ENCODE data around the gene ISYNA1. TPM values are rescaled to one million over a fixed set of nuclear protein-coding genes. Genes with fewer than 3 reads are reported as not detected.

Gene ISYNA1
- polyA plus RNA-seq, 3 donors from 2014 or later = 29.7 to 32.2 (median 31.2) TPM

DNA sequence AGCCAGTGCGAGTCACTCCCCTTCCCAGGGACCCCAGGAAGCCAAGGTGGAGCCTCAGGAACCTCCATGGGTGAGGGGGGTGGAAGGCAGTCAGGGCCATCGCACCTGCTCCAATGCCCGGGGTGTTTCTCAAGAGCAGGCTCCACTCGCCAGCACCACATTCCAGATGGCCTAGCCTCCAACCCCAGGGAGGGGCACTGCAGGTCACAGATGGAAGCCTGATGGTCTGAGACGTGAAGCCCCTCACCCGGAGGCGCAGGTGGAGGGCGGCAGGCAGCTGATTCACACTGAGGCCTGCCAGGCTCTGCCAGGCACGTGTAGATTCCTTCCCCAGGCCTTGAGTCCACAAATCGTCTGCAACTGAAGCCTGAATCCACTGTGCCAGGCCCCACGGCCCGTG, 23.0 kb upstream of the ISYNA1 start:
- no peak overlapping the region for H3K4me3 Mint-ChIP-seq
- no peaks in the 10 kb centered on the region for H3K9me3 Mint-ChIP-seq
- peaks cover 1 to 5% (median 2%) of the 10 kb centered on the region in 3 donors for H3K27me3 Mint-ChIP-seq (ENCODE audit: low read depth in 3 of 3)
- DNase-seq = no peak
- peaks cover 6 to 17% of the 10 kb centered on the region in 2 donors for H3K4me1 Mint-ChIP-seq
- peaks cover 0 to 13% (median 7%) of the 10 kb centered on the region in 3 donors for H3K36me3 Mint-ChIP-seq
- no peak overlapping the region for H3K27ac Mint-ChIP-seq

DNA sequence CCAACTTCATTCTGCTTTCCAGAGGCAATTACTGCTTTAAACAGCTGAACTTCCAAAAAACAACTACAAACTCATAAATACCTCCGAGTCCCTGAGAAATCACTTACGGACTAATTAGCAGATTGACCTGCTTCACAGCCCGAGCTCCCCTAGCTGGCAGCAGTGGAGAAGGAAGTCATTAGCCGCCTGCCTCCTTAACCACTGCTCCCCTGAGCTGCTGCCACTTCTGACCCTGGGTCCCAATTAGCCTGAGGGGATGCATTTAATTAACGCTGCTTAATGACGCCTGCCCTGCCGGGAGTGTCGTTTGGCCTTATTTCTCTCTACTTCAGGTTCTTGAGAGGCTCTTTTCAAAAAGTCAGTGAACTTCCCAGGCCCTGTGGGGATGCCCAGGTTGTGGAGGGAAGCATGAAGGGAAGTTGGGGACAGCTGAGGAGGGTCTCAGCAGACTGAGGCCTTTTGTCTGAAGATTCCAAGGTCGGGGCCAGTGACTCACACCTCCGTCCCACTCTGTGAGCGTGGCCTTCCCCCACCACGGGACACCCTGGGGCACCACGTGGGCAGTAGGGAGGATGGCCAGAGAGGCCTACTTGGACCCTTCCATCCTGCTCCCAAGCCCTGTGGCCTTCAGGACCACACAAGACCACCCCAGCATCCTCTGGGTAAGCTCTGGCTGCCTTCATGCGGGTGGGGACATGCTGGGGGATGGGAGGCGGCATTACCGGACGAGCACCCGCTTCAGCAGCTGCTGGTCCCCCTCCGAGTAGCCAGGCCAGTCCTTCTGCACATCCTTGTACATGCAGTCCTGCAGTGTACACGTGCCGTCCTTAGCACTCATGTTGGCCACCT, 19.8 kb upstream of the ISYNA1 start:
- H3K27me3 Mint-ChIP-seq (ENCODE audit: low read depth in 3 of 3) = peaks cover 0 to 2% (median 1%) of the 10 kb centered on the region in 3 donors
- peaks cover 0 to 6% of the 10 kb centered on the region in 2 donors for H3K4me1 Mint-ChIP-seq
- no peak overlapping the region for H3K4me3 Mint-ChIP-seq
- no peak for DNase-seq
- peaks cover 4 to 9% (median 5%) of the 10 kb centered on the region in 3 donors for H3K36me3 Mint-ChIP-seq
- no peak overlapping the region for H3K27ac Mint-ChIP-seq
- H3K9me3 Mint-ChIP-seq = no peaks in the 10 kb centered on the region

DNA sequence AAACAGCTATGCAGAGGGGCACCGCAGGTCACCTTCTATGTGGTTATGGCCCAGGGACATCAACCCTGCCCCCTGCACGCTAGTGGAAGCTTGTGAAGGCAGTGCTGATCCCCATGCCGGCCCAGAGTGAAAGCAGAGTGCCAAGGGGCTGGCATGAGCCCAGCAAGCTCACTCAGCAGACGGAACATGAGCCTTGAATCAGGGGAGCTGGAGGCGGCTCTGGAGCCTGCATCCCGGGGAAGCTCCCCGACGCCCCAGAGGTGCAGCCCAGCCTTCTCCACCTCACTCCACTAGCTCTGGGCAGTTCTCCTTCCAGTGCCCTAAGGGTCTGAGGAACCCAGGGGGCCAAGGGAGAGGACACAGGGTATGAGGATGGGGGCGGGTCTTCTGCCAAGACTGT, 19.0 kb upstream of the ISYNA1 start:
- H3K36me3 Mint-ChIP-seq = peaks cover 5 to 8% (median 7%) of the 10 kb centered on the region in 3 donors
- H3K4me1 Mint-ChIP-seq = peaks cover 0 to 4% of the 10 kb centered on the region in 2 donors
- H3K9me3 Mint-ChIP-seq = no peaks in the 10 kb centered on the region

DNA sequence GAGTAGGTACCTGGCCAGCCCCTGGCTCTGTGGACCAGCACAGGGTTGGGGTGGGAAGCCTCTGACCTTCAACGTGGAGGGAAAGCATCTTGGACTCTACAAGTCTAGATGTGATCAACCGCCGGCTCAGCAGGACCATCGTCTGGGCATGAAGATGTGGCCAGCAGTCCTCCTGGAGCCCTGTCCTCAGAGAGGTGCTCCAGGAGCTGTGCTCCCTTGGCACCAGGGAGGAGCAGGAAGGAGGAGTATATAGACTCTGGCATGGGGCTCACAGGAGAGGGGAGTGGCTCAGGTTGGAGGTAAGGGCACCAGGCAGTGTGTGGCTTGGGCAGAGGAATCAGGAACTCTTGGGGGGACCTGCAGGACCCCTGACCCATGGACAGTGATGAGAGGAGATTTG, 18.3 kb upstream of the ISYNA1 start:
- Mint-ChIP-seq H3K4me1 (no peaks in the 10 kb centered on the region), H3K4me3 (no peak overlapping the region), H3K27ac (peak overlapping the region in 2 of 6 donors; percentile 10 to 49), H3K9me3 (no peaks in the 10 kb centered on the region), H3K27me3 (ENCODE audit: low read depth in 3 of 3) (peaks cover 0 to 1% (median 0%) of the 10 kb centered on the region in 3 donors), H3K36me3 (peaks cover under 1 to 8% (median 5%) of the 10 kb centered on the region in 3 donors)
- DNase-seq = no peak

More for the DNA sequence above, 19.0 kb upstream of the ISYNA1 start:
- Mint-ChIP-seq H3K27ac (peak overlapping the region in 1 of 6 donors; percentile 10), H3K4me3 (no peak overlapping the region), H3K27me3 (ENCODE audit: low read depth in 3 of 3) (peaks cover 0 to 1% (median under 1%) of the 10 kb centered on the region in 3 donors)
- no peak for DNase-seq

DNA sequence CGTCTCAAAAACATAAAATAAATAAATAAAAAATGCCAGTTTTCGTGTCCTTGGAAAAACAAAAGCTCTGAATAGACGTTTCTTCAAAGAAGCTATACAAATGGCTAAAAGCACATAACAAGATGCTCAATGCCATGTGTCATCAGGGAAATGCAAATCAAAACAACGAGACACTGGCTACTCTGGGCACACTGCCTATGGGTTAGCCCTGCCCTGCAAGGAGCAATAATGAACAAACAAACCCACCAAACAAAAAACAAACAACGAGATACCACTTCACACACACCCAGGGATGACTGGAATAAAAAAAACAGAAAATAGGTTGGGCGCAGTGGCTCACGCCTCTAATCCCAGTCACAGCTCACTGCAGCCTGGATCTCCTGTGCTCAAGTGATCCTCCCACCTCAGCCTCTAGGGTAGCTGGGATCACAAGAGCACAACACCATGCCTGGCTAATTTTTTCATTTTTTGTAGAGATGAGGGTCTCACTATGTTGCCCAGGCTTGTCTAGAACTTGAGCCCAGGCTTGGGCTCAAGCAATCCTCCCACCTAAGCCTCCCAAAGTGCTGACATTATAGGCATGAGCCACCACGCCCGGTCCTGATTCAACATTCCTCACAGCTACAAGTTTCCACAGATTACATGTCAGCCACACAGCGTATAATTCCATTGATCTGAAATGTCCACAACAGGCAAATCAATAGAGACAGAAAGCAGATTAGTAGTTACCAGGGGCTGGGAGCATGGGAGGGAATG, 15.5 kb upstream of the ISYNA1 start:
- H3K9me3 Mint-ChIP-seq = no peaks in the 10 kb centered on the region
- DNase-seq = no peak
- H3K27ac Mint-ChIP-seq = peak overlapping the region in 1 of 6 donors; percentile 67
- peaks cover 0 to 2% of the 10 kb centered on the region in 2 donors for H3K4me1 Mint-ChIP-seq
- peaks cover 0 to 2% (median 1%) of the 10 kb centered on the region in 3 donors for H3K27me3 Mint-ChIP-seq (ENCODE audit: low read depth in 3 of 3)
- peaks cover 6 to 8% (median 6%) of the 10 kb centered on the region in 3 donors for H3K36me3 Mint-ChIP-seq
- H3K4me3 Mint-ChIP-seq = no peak overlapping the region

DNA sequence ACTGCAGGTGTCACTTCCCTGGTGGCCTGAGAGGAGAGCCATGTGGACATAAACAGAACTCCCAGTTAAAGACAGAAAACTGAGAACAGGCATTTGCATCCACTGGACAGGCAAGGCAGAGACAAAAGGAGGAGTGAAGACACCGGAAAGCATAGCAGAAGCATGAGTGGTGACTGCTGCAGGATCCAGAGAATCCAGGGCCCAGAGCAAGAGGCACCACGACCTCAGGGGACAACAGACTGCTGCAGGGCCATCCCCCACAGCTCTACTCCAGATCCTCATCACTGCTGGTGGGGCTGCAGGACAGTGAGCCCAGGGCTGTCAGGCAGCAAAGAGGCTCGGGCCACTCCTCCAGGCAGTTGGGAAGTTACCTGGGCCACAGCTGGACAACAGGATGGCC, 14.5 kb upstream of the ISYNA1 start:
- DNase-seq = no peak
- Mint-ChIP-seq H3K4me3 (no peak overlapping the region), H3K27ac (peak overlapping the region in 1 of 6 donors; percentile 41), H3K4me1 (peaks cover 0 to 2% of the 10 kb centered on the region in 2 donors), H3K36me3 (peaks cover 9 to 12% (median 10%) of the 10 kb centered on the region in 3 donors), H3K27me3 (ENCODE audit: low read depth in 3 of 3) (peaks cover 0 to 4% (median 1%) of the 10 kb centered on the region in 3 donors), H3K9me3 (no peaks in the 10 kb centered on the region)

DNA sequence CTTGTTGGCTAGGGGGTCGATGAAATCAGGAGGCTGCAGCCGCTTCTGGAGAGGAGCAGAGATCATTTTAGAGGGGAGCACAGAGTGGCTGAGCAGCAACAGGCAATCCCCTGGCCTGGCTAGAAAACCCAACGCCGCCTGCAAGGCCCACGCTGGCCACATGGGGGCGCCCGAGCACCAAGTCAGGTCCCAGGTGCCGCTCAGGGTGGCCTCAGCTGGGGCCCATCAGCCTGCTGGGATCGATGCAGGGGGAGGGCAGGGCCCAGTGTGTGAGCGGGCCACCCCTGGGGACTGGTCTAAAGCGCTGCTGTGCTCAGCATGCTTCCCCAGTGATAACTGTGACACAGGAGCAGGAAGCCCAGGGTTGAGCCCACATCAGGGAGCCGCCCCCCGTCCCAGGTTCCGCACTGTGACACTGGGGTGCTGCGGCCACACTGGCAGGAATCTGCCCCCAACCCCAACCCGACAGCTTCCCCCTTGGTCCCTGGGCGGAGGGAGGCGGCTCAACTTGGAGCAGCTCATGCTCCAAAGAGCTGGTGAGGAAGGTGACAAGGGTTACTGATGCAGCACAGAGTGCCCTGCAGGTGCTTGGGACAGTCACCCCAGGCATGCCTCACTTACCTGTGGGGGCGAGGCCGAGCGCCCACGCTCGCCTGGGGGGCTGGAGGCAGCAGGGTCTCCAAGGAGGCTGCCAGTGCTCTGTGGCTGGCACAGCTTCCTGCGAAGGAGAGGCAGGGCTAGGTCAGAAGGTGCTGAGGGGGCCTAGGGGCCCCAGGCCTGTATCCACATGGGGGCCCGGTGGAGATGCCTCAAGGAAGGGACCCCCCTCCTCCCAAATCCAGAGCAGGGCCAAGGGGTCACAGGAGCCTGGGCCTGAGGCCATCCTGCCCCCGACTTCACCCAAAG, 13.3 kb upstream of the ISYNA1 start:
- H3K36me3 Mint-ChIP-seq = peaks cover 9 to 12% (median 9%) of the 10 kb centered on the region in 3 donors
- H3K4me1 Mint-ChIP-seq = peaks cover 0 to 2% of the 10 kb centered on the region in 2 donors
- peak overlapping the region in 1 of 6 donors; percentile 70 for H3K27ac Mint-ChIP-seq
- DNase-seq = peak; percentile 80 to 85 (median 82)
- H3K9me3 Mint-ChIP-seq = no peaks in the 10 kb centered on the region
- peaks cover 2 to 6% (median 4%) of the 10 kb centered on the region in 3 donors for H3K27me3 Mint-ChIP-seq (ENCODE audit: low read depth in 3 of 3)
- H3K4me3 Mint-ChIP-seq = no peak overlapping the region

DNA sequence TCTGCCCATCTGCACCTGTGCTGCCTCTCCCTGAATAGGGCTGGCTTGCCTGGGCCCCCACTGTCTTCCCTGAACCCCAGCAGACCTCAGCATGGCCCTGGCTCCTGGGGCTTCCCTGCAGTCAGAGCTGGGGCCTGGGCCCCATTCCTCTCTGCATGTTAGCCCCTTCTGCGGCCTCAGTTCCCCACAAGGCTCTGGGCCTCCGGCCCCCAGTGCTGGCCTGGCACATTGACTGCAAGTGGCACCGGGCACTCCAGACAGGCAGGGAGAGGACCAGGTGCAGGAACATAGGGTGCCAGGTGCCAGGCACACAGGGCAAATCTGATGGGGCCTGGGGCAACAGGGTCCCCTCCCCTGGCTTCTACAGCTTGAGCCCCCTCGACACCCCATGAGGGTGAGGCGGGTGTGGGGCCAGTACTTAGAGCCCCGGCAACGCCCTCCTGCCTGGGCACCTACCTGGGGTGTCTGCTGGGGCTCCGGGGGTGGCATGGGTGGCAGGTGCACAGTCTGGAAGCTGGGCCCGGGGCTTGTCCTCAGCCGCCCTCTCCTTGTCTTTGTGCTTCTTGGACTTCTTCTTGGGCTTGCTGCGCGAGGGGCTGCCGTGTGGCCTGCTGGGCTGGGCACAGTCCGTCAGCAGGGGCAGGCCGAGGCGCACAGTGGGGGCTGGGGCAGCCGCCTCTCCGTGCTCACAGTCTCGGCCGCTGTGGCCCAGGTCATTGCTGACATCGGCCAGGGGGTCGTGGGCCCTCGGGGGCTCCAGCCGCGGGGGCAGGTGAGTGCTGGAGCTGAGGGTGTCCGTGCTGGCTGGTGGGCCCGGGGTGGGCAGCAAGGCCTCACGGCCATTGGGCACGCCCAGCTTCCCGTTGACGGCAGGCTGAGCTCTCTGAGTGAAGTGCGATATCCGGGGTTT, 12.3 kb upstream of the ISYNA1 start:
- Mint-ChIP-seq H3K4me3 (no peak overlapping the region), H3K36me3 (peaks cover 9 to 12% (median 9%) of the 10 kb centered on the region in 3 donors), H3K9me3 (no peaks in the 10 kb centered on the region), H3K4me1 (peaks cover 0 to 2% of the 10 kb centered on the region in 2 donors), H3K27me3 (ENCODE audit: low read depth in 3 of 3) (peaks cover 2 to 6% (median 5%) of the 10 kb centered on the region in 3 donors), H3K27ac (peak overlapping the region in 1 of 6 donors; percentile 70)
- DNase-seq = no peak

DNA sequence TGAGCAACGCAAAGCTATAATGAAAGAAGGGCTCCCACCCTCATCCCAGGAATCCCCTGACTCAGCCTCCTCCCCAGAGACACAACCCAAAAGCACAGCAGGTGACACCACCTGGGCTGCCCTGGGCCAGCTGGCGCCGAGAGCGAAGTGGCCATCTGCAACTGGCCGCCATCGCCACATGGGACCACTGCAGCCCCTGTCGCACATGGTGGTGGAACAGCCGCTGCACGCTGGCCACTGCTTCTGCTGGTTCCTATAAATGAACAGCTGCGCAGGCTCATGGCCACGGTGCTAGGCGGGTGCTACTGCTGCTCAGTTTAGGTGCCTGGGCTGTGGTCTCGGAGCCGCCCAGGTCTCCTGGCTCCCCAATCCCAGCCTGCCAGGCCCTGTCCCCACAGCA, 11.6 kb upstream of the ISYNA1 start:
- Mint-ChIP-seq H3K4me1 (peaks cover 0 to 2% of the 10 kb centered on the region in 2 donors), H3K4me3 (no peak overlapping the region), H3K9me3 (no peaks in the 10 kb centered on the region), H3K27me3 (ENCODE audit: low read depth in 3 of 3) (peaks cover 2 to 8% (median 5%) of the 10 kb centered on the region in 3 donors), H3K36me3 (peaks cover 9 to 12% (median 9%) of the 10 kb centered on the region in 3 donors), H3K27ac (no peak overlapping the region)
- DNase-seq = no peak

DNA sequence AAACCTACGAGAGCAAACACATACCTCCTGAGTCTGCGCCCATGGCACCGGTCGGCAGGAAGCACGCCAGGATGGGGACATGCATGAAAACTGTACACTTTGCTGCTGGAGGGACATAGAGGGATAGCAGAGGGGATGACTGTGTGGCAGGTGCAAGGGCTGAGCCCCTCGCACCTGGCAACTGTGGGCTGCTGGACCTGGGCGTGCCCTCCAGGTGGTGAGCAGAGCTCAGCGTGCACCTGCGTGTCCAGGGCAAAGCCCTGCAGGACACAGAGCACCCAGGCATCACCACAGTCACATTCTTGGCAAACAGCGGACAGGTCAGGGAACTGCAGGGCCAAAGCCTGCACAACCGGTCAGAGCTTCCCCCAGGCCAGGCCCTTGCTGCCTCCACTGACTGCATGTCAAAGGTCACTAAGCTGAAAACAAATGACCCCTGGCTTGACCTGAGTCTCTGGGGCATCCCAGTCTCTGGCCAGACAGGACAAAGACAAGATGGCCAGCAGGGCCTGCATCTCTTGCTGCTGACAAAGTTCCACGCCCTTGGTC, 9.0 kb upstream of the ISYNA1 start:
- peaks cover 9 to 14% (median 13%) of the 10 kb centered on the region in 3 donors for H3K36me3 Mint-ChIP-seq
- H3K4me1 Mint-ChIP-seq = peaks cover 11% of the 10 kb centered on the region in 2 donors
- no peak overlapping the region for H3K27ac Mint-ChIP-seq
- peaks cover 11 to 19% (median 15%) of the 10 kb centered on the region in 3 donors for H3K27me3 Mint-ChIP-seq (ENCODE audit: low read depth in 3 of 3)
- peaks cover 0 to 6% (median 4%) of the 10 kb centered on the region in 6 donors for H3K9me3 Mint-ChIP-seq
- DNase-seq = no peak
- H3K4me3 Mint-ChIP-seq = no peak overlapping the region

DNA sequence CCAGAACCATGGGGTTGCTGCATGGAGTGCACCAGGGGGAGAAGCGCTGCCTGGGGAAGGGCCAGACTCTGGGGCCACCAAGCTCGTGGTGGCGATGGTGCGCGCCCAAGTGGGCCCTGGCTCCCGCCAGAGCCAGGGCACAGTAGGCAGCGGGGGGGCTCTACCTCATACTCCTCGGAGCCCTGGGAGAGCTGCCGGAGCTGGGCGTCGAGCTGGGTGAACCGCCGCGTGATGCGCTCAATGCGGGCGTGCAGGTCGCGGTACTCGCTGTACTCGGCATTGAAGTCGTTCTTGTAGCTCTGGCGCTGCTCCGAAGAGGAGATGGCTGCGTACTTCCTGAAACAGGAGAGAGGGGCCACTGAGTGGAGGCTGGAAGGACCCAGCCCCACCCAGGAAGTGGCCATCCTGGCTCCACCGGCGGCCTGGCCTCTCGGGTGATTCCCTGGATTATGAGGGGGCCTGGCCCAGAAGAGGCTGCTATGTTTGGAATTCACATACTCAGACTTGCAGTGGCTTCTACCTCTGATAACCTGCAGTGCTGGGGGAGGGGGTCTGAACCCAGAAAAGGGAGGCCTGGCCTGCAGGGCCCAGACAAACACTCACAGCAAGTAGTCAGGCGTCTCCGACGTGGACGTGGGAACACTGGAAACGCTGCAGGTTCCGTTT, 8.3 kb upstream of the ISYNA1 start:
- no peak for DNase-seq
- H3K27me3 Mint-ChIP-seq (ENCODE audit: low read depth in 3 of 3) = peaks cover 15 to 25% (median 21%) of the 10 kb centered on the region in 3 donors
- peaks cover 0 to 6% (median 5%) of the 10 kb centered on the region in 6 donors for H3K9me3 Mint-ChIP-seq
- H3K36me3 Mint-ChIP-seq = peaks cover 9 to 14% (median 13%) of the 10 kb centered on the region in 3 donors
- no peak overlapping the region for H3K4me3 Mint-ChIP-seq
- peak overlapping the region in 1 of 6 donors; percentile 23 for H3K27ac Mint-ChIP-seq
- H3K4me1 Mint-ChIP-seq = peaks cover 17% of the 10 kb centered on the region in 2 donors

Data from immature natural killer cell (primary cell).